Subcutaneous adipose tissue (tissue), 4 donors: ENCODE data around the gene QSOX2. TPM values are rescaled to one million over a fixed set of nuclear protein-coding genes. Genes with fewer than 3 reads are reported as not detected.

Source experiments
- CTCF ChIP-seq: fragments of 450-650 bp; IDR thresholded peaks from one replicate; pipeline ENCODE4 v1.5.1; 2016; ENCODE audit warnings: low read depth, mild to moderate bottlenecking, control low read depth, antibody characterized with exemption, moderate library complexity
- total RNA-seq, 4 donors: library from RNA; depleted of rRNA; stranded (reverse); fragments of >200 nt; gene quantifications; one replicate each; pipeline ENCODE4 v1.1.0, GENCODE V29; 2016

The QSOX2 gene
- total RNA-seq, 4 donors from 2014 or later = 3.7 to 5.3 (median 4.5) TPM

- no peak for TF ChIP-seq CTCF
Observed at GRCh38 chr9:136189394-136190236, 56.0 kb downstream of the QSOX2 start.

GRCh38 chr9:136187683-136188586 lies 57.7 kb downstream of the QSOX2 start:
- no peak for TF ChIP-seq CTCF

GRCh38 chr9:136187197-136187596 lies 58.4 kb downstream of the QSOX2 start:
- no peak for TF ChIP-seq CTCF

GRCh38 chr9:136186386-136186785 lies 59.2 kb downstream of the QSOX2 start:
- TF ChIP-seq CTCF = no peak

- no peak for TF ChIP-seq CTCF
Observed at GRCh38 chr9:136185596-136186366, 59.8 kb downstream of the QSOX2 start.

GRCh38 chr9:136185066-136185465 lies 60.5 kb downstream of the QSOX2 start:
- no peak for TF ChIP-seq CTCF
